ENCODE results near the gene GRXCR2.

Gene GRXCR2

DNA sequence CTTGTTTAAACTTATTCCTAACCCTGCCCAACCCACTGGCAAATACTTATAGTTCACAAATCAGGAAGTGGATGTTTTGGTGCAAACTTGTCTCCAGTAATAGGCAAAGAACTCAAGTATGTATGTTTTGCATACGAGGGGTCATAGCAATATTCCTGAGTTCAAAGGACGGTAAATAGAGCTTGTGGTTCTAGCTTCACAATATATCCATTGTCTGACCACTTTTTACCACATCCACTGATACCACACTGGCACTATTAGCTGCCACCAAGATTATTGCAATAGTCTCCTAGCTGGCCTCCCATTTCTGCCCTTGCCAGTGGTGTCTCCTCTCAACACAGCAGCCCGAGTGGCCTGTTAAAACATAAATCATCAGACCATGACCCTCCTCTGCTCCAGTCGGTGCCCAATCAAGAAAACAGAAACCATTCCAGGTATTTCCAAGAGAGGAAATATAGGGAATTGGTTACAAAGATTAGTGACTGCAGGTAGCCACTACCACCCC is 17.0 kb downstream of the GRXCR2 start:
- Histone ChIP-seq H3K27me3 (ENCODE audit: insufficient read depth, low read length) (no peaks in the 10 kb centered on the region), H3K9me3 (ENCODE audit: insufficient read depth, low read depth, low read length) (no peaks in the 10 kb centered on the region), H3K4me1 (ENCODE audit: insufficient read depth, low read length) (peaks cover 21% of the 10 kb centered on the region; the same call in 1 of the 2 replicates), H3K9ac (ENCODE audit: low read depth, low read length) (peak overlapping the region; percentile 42), H3K27ac (ENCODE audit: low read depth, low read length) (peak overlapping the region; percentile 4; the same call in 1 of the 2 replicates), H3K36me3 (ENCODE audit: insufficient read depth, low read length) (no peaks in the 10 kb centered on the region), H3K4me3 (ENCODE audit: low read length) (peak overlapping the region; percentile 51)
- WGBS = 86% methylated on average over 3 of the region's 4 CpGs

DNA sequence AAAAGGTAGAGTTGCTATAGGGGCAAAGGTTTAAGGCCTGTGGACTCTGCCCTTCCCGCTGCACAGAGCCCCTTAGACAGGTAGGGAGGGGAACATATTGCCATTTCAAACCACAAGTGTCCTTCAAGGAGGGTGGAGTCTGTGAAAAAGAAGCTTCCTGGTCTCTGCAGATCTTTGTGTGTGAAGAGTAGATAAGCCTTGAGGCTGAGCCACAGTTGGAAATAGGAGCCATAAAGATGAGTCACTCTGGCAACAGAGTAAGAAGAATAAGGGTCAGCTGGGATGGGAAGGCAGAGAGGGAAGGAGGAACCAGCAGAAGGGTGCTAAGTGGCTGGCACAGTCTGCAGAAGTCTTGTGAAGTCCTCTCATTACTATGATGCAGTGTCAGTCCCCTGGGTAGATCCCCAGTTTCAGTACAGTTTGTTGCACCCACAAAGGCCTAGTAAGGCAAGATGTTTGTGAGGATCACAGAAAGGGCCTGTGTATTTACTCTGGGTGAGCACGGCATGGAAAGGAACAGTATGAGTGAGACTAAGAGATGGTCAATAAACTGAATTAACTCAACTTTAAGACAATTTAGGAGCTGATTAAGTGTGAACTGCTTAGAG is 18.1 kb downstream of the GRXCR2 start:
- H3K4me1 ChIP-seq (ENCODE audit: insufficient read depth, low read length) = peaks cover 21% of the 10 kb centered on the region; the same call in 1 of the 2 replicates
- WGBS = 80% methylated on average over 2 of the region's 2 CpGs
- no peaks in the 10 kb centered on the region for H3K27me3 ChIP-seq (ENCODE audit: insufficient read depth, low read length)
- H3K9ac ChIP-seq (ENCODE audit: low read depth, low read length) = no peak overlapping the region
- H3K36me3 ChIP-seq (ENCODE audit: insufficient read depth, low read length) = no peaks in the 10 kb centered on the region
- no peak overlapping the region for H3K4me3 ChIP-seq (ENCODE audit: low read length)
- no peak overlapping the region for H3K27ac ChIP-seq (ENCODE audit: low read depth, low read length)
- no peaks in the 10 kb centered on the region for H3K9me3 ChIP-seq (ENCODE audit: insufficient read depth, low read depth, low read length)

DNA sequence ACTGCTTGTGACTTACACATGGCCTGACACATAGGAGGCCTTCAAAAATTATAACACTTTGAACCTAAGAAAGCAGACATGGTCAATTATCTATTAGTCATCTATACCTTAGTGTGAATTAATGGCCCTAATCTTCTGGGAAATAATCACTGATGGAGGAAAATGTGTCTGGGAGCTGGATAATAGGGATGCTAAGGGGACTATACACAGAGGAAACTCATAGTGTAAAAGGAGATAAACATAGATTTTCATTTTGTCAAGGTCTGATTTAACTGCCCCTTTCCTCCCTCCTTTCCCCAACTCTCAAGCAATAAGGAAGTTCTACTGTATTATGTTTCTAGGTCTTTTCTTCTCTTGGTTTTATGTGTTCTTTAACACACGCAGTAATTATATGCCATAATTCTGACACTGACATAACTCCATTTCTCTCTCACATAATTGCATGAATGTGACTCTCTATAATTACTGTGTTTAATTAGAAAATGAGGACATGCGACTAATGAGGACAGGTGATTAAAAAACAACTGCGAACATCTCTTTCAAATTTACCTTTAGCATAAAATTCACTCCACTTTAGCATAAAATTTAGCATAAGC is 18.9 kb downstream of the GRXCR2 start:
- Histone ChIP-seq H3K27ac (ENCODE audit: low read depth, low read length) (no peak overlapping the region), H3K27me3 (ENCODE audit: insufficient read depth, low read length) (no peaks in the 10 kb centered on the region), H3K36me3 (ENCODE audit: insufficient read depth, low read length) (no peaks in the 10 kb centered on the region), H3K9me3 (ENCODE audit: insufficient read depth, low read depth, low read length) (no peaks in the 10 kb centered on the region), H3K4me3 (ENCODE audit: low read length) (no peak overlapping the region), H3K9ac (ENCODE audit: low read depth, low read length) (no peak overlapping the region), H3K4me1 (ENCODE audit: insufficient read depth, low read length) (peaks cover 21% of the 10 kb centered on the region; the same call in 1 of the 2 replicates)
- 96% methylated on average over 2 of the region's 3 CpGs for WGBS

DNA sequence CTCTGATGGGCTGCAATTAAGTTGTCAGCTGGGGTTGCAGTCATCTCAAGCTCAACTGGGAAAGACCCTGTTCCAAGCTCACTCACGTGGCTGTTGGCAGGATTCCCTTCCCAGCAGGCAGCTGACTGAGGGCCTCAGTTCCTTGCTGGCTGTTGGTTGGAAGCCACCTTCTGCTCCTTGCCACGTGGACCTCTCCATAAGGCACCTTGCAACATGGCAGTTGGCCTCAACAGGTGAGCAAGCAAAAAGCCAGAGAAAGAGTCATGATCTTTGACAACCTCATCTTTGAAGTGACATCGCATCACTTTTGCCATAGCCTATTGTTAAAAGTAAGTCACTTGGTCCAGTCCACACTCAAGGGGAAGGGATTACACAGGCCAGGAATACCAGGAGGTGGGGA is 19.8 kb downstream of the GRXCR2 start:
- WGBS = 89% methylated on average over 3 of the region's 3 CpGs
- H3K9me3 ChIP-seq (ENCODE audit: insufficient read depth, low read depth, low read length) = no peaks in the 10 kb centered on the region

DNA sequence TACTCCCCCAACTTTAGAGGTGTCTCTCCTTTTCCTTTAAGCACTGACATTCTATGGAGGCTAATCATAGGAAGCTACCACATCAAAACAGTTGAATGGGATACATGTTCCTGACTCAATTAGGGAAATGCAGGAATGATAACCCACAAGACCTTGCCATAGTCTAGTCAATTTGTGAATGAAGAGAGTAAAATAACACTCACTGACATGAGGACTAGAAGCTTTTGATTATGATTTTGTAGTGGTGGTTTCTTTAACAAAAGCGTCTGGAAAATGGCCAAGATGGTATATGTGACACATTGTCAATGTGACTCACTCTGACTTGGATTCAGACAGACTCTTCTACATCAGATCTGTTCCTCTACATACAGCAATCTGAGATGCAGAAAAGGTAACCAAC is 24.0 kb downstream of the GRXCR2 start:
- H3K9me3 ChIP-seq (ENCODE audit: insufficient read depth, low read depth, low read length) = no peaks in the 10 kb centered on the region
- 94% methylated on average over 1 of the region's 1 CpG for WGBS
- no peak overlapping the region for H3K27ac ChIP-seq (ENCODE audit: low read depth, low read length)

More for the DNA sequence above, 19.8 kb downstream of the GRXCR2 start:
- no peaks in the 10 kb centered on the region for H3K27me3 ChIP-seq (ENCODE audit: insufficient read depth, low read length)
- no peaks in the 10 kb centered on the region for H3K36me3 ChIP-seq (ENCODE audit: insufficient read depth, low read length)
- H3K4me3 ChIP-seq (ENCODE audit: low read length) = no peak overlapping the region
- no peak overlapping the region for H3K27ac ChIP-seq (ENCODE audit: low read depth, low read length)
- H3K4me1 ChIP-seq (ENCODE audit: insufficient read depth, low read length) = peaks cover 21% of the 10 kb centered on the region; the same call in 1 of the 2 replicates
- no peak overlapping the region for H3K9ac ChIP-seq (ENCODE audit: low read depth, low read length)

DNA sequence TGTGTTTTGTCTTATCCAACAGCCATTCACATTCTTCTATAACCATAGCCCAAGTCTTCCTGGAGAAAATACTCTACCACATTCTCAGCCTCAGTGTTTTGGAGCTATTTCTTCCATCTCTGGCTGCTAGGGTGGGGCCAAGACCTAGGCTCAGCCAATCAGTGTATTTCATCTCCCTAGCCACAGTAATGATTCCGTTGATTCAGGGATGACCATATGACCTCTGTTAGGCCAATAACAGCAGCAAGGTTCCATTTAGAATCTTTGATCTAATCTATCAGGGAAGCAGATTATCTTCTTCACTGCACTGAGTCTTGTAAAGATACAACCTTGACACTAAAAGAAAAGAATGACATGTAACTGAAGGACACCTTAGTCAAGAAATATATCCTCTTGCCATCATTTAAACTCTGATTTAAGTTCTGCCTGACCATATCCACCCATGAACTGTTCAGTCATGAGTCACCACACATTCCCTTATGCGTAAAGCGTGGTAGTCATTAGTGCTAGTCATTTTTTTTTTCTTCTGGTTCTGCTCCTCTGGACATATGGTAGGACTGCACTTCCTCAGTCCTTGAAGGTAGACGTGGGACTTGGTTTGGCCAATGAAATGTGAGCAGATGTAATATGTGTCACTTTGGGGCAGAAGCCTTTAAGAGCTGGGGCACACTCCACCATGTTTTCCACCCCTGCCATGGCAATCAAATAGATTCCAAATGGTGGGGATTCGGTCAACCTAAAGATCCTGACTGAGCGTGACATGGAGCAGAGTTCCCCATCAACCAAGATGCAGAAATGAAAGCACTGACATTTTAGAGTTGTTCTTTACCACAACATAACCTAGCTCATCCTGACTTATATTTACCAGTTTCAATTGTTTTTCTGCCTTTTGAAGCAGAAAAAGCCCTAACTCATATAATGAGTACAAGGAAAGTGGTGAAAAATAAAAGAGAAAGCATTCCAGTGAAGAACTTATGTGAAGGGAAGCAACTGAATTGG is 25.0 kb downstream of the GRXCR2 start:
- Histone ChIP-seq H3K27ac (ENCODE audit: low read depth, low read length) (no peak overlapping the region), H3K9ac (ENCODE audit: low read depth, low read length) (no peak overlapping the region), H3K36me3 (ENCODE audit: insufficient read depth, low read length) (no peaks in the 10 kb centered on the region), H3K9me3 (ENCODE audit: insufficient read depth, low read depth, low read length) (no peaks in the 10 kb centered on the region), H3K4me3 (ENCODE audit: low read length) (no peak overlapping the region), H3K4me1 (ENCODE audit: insufficient read depth, low read length) (no peaks in the 10 kb centered on the region), H3K27me3 (ENCODE audit: insufficient read depth, low read length) (no peaks in the 10 kb centered on the region)
- 94% methylated on average over 6 of the region's 6 CpGs for WGBS

More for the DNA sequence above, 24.0 kb downstream of the GRXCR2 start:
- no peaks in the 10 kb centered on the region for H3K27me3 ChIP-seq (ENCODE audit: insufficient read depth, low read length)
- H3K4me3 ChIP-seq (ENCODE audit: low read length) = no peak overlapping the region
- no peaks in the 10 kb centered on the region for H3K36me3 ChIP-seq (ENCODE audit: insufficient read depth, low read length)
- H3K4me1 ChIP-seq (ENCODE audit: insufficient read depth, low read length) = no peaks in the 10 kb centered on the region
- H3K9ac ChIP-seq (ENCODE audit: low read depth, low read length) = no peak overlapping the region

DNA sequence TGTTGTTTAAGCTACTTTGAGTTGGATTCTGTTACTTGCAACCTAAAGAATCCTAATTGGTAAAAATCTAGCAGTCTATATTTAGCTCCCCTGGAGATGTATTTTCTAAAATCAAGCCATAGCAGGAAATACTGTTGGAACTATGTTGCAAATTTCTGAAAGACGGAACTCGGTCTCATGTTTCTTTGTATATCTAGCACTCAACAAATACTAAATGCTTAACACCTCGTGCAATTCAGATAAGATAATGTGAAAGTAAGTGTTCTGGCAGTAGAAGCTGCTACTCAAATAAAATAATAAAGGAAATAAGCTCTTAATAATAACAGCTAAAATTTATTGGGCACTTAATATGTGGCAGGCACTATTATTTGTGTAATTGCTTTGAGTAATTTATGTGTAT is 26.7 kb downstream of the GRXCR2 start:
- no peak overlapping the region for H3K9ac ChIP-seq (ENCODE audit: low read depth, low read length)
- no peak overlapping the region for H3K4me3 ChIP-seq (ENCODE audit: low read length)
- no peaks in the 10 kb centered on the region for H3K9me3 ChIP-seq (ENCODE audit: insufficient read depth, low read depth, low read length)
- no peaks in the 10 kb centered on the region for H3K36me3 ChIP-seq (ENCODE audit: insufficient read depth, low read length)
- H3K27ac ChIP-seq (ENCODE audit: low read depth, low read length) = no peak overlapping the region
- H3K27me3 ChIP-seq (ENCODE audit: insufficient read depth, low read length) = no peaks in the 10 kb centered on the region
- H3K4me1 ChIP-seq (ENCODE audit: insufficient read depth, low read length) = no peaks in the 10 kb centered on the region
- WGBS = 83% methylated on average over 2 of the region's 3 CpGs

DNA sequence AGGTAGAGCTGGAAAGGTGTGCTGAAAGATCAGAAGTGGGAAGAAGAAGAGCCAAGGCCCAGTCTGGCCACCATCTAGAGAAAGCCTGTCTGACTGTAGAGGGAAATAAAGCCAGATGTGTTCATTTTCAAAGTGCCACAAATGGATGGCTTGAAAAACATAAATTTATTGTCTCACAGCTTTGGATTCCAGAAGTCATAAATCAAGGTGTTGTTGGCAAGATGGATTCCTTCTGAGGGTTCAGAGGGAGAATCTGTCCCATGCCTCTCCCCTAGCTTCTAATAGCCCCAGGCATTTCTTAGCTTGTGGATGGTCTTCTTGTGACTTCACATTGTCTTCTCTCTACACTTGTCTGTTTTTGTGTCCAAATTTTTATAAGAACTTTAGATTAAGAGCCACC is 31.5 kb downstream of the GRXCR2 start:
- no peaks in the 10 kb centered on the region for H3K9me3 ChIP-seq (ENCODE audit: insufficient read depth, low read depth, low read length)
- H3K27me3 ChIP-seq (ENCODE audit: insufficient read depth, low read length) = no peaks in the 10 kb centered on the region
- no peak overlapping the region for H3K9ac ChIP-seq (ENCODE audit: low read depth, low read length)
- H3K36me3 ChIP-seq (ENCODE audit: insufficient read depth, low read length) = no peaks in the 10 kb centered on the region
- no peak overlapping the region for H3K27ac ChIP-seq (ENCODE audit: low read depth, low read length)
- no peaks in the 10 kb centered on the region for H3K4me1 ChIP-seq (ENCODE audit: insufficient read depth, low read length)
- no peak overlapping the region for H3K4me3 ChIP-seq (ENCODE audit: low read length)

DNA sequence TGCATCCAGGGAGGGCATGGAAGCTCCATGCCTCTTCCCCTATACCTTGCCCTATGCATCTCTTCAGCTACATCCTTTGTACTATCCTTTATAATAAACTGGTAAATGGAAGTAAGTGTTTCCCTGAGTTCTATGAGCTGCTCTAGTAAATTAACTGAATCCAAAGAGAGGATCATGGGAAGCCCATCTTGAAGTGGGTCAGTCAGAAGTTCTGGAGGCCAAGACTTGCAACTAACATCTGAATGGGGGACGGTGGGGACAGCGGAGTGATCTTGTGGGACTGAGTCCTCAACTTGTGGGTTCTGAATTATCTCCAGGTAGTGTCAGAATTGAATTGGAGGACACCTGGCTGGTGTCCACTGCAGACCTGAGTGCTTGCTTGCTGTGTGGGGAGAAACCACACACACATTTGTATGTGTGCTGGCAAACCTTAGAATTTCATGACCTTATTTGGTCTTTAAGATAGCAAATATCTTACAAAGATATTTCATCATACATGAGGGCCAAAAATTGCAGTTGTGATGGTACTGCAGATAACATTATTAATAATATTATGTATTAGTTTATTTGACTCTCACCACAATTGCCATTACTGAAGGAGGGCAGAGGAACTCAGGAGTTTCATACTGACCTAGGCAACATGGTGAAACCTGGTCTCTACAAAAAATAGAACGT is 32.2 kb downstream of the GRXCR2 start:
- H3K9ac ChIP-seq (ENCODE audit: low read depth, low read length) = no peak overlapping the region
- H3K4me1 ChIP-seq (ENCODE audit: insufficient read depth, low read length) = no peaks in the 10 kb centered on the region; the same call in 1 of the 2 replicates
- H3K36me3 ChIP-seq (ENCODE audit: insufficient read depth, low read length) = no peaks in the 10 kb centered on the region
- H3K27me3 ChIP-seq (ENCODE audit: insufficient read depth, low read length) = peaks cover 6% of the 10 kb centered on the region; the same call in 1 of the 2 replicates
- H3K4me3 ChIP-seq (ENCODE audit: low read length) = no peak overlapping the region
- WGBS = 93% methylated on average over 3 of the region's 3 CpGs
- no peak overlapping the region for H3K27ac ChIP-seq (ENCODE audit: low read depth, low read length)
- H3K9me3 ChIP-seq (ENCODE audit: insufficient read depth, low read depth, low read length) = no peaks in the 10 kb centered on the region

DNA sequence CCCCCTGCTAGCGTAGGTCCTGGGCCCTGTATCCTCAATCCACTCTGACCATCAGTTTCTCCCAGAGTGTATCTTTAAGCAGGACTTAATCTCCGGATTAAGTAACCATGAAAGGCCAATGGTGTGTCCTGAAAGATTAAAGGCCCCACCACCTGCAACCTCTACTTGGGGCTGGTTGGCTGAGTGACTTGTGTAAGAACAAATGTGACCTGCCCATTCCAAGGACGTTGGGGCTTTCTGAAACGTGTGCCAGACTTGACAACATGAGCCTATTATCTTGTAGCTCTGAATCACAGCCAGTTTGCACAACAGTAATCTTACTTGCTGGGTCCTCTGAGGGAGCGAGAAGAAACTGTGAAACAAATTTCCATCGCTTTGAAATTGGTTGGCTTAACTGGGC is 34.5 kb downstream of the GRXCR2 start:
- 80% methylated on average over 6 of the region's 6 CpGs for WGBS
- Histone ChIP-seq H3K4me1 (ENCODE audit: insufficient read depth, low read length) (no peaks in the 10 kb centered on the region; the same call in 1 of the 2 replicates), H3K9ac (ENCODE audit: low read depth, low read length) (no peak overlapping the region), H3K9me3 (ENCODE audit: insufficient read depth, low read depth, low read length) (no peaks in the 10 kb centered on the region), H3K27me3 (ENCODE audit: insufficient read depth, low read length) (peaks cover 22% of the 10 kb centered on the region), H3K4me3 (ENCODE audit: low read length) (no peak overlapping the region), H3K27ac (ENCODE audit: low read depth, low read length) (no peak overlapping the region), H3K36me3 (ENCODE audit: insufficient read depth, low read length) (no peaks in the 10 kb centered on the region)

Data from HUES64 (cell line).